Neural cell (in vitro differentiated cells): ENCODE results near the gene LAPTM4A.

ENCODE experiments used
- CTCF ChIP-seq: fragments of 450-650 bp; IDR thresholded peaks from 2 replicates; pipeline ENCODE4 v1.5.1; 2014; ENCODE audit warnings: antibody characterized with exemption, mild to moderate bottlenecking, moderate library complexity; ENCODE audit not compliant: poor library complexity, severe bottlenecking
- EP300 ChIP-seq: fragments of 450-650 bp; conservative IDR thresholded peaks from 2 replicates; pipeline ENCODE4 v1.6.1; 2014; ENCODE audit warnings: antibody characterized with exemption, mild to moderate bottlenecking, moderate library complexity; ENCODE audit not compliant: poor library complexity, severe bottlenecking
- EZH2 ChIP-seq: fragments of 200-600, 300-800 bp; shearing (Covaris generic), sonication (generic); IDR thresholded peaks from 2 replicates; pipeline ENCODE4 v1.6.1; 2014; ENCODE audit warnings: antibody characterized with exemption, low read length, borderline replicate concordance, mild to moderate bottlenecking; ENCODE audit not compliant: insufficient read depth, poor library complexity, severe bottlenecking
- POLR2AphosphoS5 ChIP-seq: IDR thresholded peaks from 2 replicates; pipeline ENCODE4 v1.6.1; 2012
- REST ChIP-seq: IDR thresholded peaks from 2 replicates; pipeline ENCODE4 v1.6.1; 2012; ENCODE audit warnings: borderline replicate concordance

- TF ChIP-seq EP300, result no peak
- TF ChIP-seq CTCF, result no peak
- TF ChIP-seq EZH2, result no peak
- TF ChIP-seq REST, result no peak
- TF ChIP-seq POLR2AphosphoS5, result no peak
Measured at GRCh38 chr2:20067992-20068584, 16.7 kb upstream of the LAPTM4A start.
